NOMO-1 treated with dmso at 0.1 percent for 144 hours (cell line): ENCODE data around the gene TBX19.

Experiments used
- DNase-seq: peaks from one replicate; lab custom pipeline; 2025; ENCODE audit not compliant: unreplicated experiment; lab: John Stamatoyannopoulos, UW

The TBX19 gene

GRCh38 chr1:168280296-168280927, at the start of gene TBX19:
Gene TBX19, plus strand, starts transcription at chr1:168280877. Its CDS starts 214 bp downstream, at chr1:168281091.
- DNase-seq = no peak

DNA sequence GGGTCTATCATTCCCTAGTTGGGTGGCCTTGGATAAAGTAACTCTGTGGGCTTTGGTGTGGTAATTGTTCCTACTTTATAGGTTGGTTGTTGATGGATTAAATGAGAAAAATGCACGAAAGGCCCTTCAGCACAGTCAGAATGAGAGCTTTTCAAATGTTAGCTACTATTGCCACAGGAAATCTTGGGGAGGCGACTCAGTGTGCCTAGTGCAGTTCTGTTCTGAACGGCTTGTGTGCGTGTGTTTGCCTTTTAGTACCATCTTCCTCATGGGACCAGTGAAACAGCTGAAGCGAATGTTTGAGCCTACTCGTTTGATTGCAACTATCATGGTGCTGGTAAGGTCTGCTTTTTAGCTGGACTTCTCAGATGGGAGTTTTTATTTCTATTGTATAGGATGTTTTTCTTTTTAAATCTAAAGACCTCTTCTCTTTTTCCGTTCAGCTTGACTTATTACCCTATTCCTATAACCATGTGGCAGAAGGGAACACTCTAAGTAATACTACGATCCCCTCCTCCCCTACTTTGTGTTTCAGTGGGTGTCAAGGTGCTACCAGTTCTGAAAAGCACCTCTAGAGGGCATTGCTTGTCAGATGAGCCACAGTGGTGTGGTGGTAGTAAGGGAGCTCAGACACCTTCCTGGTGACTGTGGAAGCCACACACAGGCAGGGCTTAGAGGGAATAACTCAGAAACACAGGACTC, 45.7 kb upstream of the TBX19 start:
- no peak for DNase-seq

DNA sequence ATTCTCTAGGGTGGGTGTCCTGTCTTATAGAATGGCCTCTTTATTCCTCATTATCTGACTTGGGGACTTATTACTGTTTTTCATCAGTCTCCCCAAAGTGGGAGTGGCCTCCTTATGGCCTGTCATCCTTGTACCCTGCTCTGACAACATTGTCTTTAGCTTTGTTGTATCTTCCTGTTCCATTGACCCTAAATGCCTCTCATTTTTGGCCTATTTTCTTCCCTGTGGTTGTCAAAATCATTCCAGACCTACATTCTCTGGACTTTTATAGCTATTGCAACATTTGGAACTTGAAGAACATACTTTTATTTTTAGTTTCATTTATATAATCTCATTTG, 45.2 kb upstream of the TBX19 start:
- DNase-seq = no peak

- no peak for DNase-seq
These were observed 44.7 kb upstream of the TBX19 start for GRCh38 chr1:168235937-168236336.

DNA sequence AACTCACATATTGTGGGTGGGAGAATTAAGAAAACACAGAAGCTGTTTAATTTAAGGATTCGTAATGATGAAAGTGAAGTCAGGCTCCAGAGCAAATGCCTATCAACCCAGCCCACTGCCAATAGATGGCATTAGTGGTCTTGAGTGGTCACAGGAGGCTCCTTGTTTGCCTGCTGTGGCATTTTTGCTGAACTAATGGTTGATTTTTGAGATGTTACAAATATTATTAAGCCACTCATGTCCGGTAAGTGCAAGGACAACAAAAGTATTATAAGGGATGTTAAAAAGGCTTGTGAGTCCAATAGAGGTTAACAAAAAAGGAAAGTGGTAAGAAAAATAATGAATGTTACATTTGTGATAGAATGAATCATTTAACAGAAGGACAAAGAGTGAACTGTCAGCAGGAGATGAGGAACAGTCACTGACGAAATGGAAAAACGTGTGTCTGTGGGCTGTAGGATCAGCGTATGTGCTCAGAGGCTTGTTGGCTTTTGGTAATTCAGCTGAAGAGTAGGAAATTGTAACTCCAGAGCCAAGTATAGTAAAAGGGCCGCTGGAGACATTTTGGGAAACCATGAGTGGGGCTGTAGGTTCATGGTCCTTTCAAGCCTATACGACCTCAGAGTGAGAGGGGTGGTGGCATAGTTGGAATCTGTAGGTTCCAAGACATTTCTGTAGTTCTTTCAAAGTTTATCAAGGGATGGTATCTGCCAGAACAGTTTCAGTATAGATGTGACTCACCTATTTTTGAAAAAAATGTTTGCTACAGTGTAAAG, 43.7 kb upstream of the TBX19 start:
- no peak for DNase-seq

DNA sequence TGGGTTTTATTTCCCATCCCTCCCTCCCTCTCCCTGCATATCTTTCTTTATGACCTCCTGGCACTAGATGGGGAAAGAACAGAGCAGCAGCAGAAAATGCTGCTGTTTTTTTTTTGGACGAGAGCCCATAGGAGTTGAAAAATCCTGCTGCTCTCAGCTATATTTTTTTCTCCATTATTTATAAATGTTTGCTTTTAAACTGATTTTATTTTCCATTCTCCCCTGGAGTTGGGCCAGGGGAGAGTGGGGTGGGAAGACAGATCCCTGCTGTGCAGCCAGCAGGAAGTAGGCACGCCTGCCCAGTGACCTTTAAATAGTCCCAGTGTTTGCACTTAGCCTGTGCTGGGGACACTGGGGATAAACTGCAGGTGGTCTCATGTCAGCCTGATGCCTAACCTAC, 37.5 kb upstream of the TBX19 start:
- no peak for DNase-seq

GRCh38 chr1:168243636-168244212, 37.0 kb upstream of the TBX19 start:
- DNase-seq = no peak

GRCh38 chr1:168245042-168245441, 35.6 kb upstream of the TBX19 start:
- DNase-seq = no peak

GRCh38 chr1:168246506-168246905, 34.2 kb upstream of the TBX19 start:
- DNase-seq = no peak

DNA sequence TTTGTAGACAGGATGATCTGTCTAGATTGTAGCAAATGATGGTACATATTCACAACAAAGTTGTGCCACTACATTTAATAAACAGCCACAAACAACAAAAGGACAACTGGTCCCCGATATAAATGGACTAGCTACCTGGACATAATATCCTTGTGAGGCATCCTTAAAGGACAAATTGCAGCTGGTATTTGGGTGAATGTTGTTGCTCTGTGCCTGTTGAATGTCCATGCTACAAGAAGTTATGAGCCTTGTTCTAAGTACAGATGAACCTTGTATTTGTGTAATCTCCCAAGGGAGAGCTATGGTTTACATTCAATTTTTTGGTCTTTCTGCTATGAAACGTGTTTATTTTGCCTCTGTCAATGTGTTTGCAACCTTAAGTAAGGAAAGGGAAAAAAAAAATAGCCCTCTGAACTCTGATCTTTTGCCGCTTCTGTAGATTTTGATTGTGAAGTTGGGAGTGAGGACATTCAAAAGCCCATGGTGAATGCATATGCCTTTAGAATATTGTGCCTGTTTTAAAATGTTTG, 28.4 kb upstream of the TBX19 start:
- DNase-seq = no peak

DNA sequence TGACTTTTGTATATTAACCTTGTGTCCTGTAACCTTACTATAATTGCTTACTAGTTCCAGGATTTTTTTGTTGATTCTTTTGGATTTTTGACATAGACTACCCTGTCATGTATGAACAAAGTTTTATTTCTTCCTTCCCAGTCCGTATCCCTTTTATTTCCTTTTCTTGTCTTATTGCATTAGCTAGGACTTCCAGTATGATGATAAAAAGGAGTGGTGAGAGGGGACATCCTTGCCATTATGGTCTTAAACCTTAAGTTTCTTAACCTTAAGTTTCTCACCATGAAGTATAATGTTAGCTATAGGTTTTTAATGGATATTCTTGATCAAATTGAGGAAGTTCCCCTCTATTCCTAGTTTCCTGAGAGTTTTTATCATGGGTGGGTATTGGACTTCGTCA, 24.5 kb upstream of the TBX19 start:
- no peak for DNase-seq

- DNase-seq = no peak
These were observed 23.3 kb upstream of the TBX19 start for GRCh38 chr1:168257397-168257796.

DNA sequence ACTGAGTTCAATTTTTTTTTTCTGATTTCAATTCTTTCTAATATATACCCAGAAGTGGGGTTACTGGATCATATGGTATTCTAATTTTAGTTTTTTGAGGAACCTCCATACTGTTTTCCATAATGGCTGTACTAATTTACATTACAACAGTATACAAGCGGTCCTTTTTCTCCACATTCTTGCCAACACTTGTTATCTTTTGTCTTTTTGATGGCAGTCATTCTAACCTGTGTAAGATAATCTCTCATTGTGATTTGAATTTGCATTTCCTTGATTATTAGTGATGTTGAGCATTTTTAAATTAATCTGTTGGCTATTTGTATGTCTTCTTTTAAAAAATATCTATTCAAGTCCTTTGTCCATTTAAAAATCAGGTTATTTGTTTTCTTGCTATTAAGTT, 21.1 kb upstream of the TBX19 start:
- no peak for DNase-seq

DNA sequence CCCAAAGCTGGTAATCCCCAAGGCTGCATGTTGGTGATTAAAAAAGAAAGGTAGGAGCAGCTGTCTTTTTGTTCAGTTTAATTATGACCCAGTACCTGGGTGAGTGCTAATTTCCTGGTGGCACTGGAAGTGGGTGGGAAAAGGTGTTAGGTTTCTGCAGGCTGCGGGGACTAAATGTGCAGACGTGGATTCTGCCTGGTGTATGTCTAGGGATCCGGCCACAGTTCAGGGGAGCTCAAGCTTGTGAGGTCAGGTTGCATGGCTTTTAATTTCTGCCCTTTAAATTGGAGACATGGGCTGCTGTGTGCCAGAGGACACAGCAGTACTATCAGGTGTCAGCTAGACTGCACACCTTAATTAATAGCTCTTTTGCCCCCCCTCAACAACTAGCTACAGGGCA, 20.3 kb upstream of the TBX19 start:
- no peak for DNase-seq

DNA sequence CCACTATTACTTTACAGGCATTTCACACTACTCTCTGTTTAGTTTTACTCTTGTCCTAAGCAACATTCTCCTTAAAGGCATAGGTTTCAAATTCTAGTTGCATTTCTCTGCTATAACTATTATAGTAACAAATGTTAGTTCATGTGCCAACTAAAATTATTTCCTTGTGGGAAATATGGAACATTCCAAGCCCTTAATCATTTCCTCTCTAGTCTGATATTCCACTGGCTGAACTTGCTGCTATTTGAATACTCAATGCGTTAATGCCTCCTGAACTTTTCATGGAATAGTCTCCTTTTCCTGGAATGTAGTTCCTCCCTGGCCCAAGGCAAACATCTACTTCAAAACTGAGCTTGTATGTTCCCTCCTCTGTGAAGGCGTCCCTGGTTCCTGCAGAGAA, 19.3 kb upstream of the TBX19 start:
- no peak for DNase-seq

- DNase-seq = no peak
These were observed 17.5 kb upstream of the TBX19 start for GRCh38 chr1:168263130-168263529.

DNA sequence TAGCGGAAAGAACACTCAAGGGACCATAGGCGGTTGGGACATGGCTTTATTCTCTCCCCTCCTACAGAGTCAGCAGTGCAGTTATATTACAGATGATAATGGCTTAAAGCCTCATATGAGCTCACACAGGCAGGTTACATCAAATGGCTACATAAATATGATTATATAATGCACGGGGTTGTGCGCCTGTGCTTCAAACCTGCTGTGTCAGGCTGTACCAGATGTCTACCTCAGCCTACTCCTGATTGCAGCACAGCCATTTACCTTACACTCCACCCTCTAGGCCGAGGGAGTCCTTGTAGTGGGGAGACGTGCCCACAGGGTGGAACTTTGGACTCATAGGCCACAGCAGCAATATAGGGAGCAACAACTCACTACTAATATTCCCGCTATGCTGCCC, 16.4 kb upstream of the TBX19 start:
- no peak for DNase-seq

GRCh38 chr1:168265596-168265995, 15.1 kb upstream of the TBX19 start:
- DNase-seq = no peak

DNA sequence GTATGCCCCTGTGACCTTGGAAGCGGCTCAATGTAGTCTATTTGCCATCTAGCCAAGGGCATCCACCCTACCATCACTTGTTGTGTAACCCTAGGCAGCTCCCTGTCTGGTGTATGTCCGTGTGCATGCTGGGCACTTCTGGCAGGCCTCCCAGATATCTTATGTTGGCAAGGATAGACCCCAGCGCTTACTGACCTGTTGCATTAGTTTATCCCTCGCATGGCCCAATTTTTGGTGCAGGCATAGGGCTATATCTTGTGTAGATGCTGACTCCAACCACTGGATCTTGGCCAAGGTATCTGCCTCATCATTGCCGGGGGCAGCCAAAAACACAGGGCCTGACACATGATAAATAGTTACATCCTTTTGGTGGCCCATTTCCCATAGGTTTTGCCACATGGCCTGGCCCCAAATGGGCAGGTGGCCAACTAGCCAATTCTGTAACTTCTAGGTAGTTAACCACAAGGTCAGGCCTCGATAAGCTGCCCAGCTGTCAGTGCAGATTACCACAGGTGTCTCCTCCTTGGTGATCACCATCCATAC, 14.0 kb upstream of the TBX19 start:
- no peak for DNase-seq

DNA sequence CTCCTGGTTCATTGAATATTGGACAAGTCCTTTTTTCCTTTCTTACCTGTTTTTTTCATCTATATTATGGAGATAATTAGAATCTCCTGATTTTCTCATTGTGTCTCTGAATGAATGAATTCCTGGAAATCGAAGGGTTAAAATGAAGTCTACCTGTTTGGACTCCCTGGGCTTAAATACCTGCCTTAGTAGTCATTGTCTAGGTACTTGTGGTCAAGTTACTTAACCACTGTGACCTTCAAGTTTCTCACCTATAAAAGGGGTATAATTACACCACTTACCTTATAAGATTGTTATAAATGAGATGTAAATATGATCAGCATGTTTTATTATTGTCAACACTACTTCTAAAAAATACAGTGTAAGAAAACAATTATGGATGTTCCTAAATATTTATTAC, 9.0 kb upstream of the TBX19 start:
- no peak for DNase-seq

DNA sequence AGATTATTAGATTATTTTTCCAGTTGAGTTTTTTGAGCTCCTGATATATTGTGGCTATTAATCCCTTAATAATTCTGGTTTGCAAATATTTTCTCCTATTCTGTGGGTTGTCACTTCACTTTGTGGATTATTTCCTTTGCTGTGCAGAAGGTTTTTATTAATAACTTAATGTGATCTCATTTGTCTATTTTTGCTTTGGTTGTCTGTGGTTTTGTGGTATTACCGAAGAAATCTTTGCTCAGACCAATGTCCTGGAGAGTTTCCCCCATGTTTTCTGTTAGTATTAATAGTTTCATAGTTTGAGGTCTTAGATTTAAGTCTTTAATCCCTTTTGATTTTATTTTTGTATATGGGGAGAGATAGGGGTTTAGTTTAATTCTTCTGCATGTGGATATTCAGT, 7.1 kb upstream of the TBX19 start:
- no peak for DNase-seq
